ENCODE data around the gene SRRM4.
"Not testable (repeated sequence)": the region's sequence is repeated elsewhere in the genome, so short reads cannot be mapped to it uniquely, and the experiment has no call there.

The SRRM4 gene

GRCh38 chr12:119071638-119072231 is 90.4 kb downstream of the SRRM4 start:
- no peak for DNase-seq

DNA sequence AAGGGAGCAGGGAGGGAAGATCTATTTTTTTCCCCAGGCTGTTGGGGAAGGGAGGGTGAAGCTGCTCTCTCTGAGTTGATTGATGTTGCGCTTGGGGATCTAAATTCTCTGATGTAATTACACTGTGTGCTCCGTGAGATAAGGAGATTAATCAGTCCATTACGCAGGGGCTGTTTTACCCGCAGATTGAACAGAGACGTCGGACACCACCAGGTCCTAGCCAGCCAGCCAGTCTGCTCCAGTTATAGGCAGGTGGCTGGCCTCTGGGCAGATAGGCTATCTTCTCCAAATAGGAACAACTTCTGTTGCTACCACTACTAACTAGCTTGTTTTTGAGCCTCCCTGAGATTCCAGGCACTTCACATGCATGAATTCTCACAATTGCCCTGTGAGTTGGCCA is 91.1 kb downstream of the SRRM4 start:
- DNase-seq = no peak

DNA sequence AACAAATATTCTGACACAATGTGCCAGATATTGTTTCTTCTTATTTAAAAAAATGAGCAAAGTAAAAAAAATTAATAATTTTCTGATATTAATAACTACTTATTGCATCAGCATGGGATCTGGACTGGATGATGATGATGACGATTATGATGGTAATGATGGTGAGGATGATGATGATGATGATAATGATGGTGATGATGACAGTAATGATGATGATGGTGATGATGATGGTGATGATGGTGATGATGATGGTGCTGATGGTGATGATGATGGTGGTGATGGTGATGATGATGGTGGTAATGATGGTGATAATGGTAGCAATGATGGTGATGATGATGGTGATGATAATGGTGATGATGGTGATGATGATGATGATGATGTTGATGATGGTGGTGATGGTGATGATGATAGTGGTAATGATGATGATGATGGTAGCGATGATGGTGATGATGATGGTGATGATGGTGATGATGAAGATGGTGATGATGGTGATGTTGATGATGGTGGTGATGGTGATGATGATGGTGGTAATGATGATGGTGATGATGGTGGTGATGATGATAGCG is 94.0 kb downstream of the SRRM4 start:
- no peak for DNase-seq

- no peak for DNase-seq
Observed at GRCh38 chr12:119075918-119076317, 94.6 kb downstream of the SRRM4 start.

GRCh38 chr12:119079530-119079929 is 98.2 kb downstream of the SRRM4 start:
- no peak for DNase-seq

DNA sequence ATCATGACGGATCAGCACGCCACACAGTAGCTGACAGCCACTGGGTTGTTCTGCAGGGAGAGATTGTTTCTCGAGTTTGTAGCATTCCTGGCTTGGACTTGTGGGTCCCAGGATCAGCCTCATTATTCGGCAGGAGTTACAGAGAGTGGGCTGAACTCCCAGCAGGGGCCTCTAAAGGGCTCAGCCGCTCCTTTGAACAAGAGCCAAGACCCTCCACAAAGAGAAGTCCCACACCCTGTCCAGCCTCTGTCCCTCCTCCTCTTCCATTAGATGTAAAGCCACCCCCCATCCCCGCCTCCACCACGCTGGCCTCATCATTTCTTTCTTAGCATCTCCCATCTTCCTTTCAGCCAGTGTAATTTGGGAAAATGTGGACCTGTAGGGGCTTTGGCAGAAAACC is 100.7 kb downstream of the SRRM4 start:
- no peak for DNase-seq

DNA sequence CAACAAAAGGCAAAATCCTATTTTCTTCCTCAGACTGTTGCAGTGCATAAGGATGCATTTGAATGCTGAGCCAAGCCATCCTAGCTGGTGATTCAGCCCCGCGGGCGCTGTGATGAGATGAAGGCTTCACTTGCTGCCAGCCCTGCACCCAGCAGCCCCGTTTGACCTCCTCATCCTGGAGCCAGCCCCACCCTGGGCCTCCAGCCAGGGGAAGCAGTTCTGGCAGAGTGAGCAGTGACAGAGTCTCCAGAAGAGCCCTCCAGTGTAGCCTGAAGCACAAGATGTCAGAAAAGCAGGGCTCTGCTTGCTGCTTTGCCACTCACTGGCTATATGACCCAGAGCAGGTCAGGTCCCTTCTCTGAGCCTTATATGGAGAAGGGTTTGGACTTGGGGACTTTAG is 101.2 kb downstream of the SRRM4 start:
- no peak for DNase-seq

GRCh38 chr12:119088685-119089379 is 107.5 kb downstream of the SRRM4 start:
- no peak for DNase-seq

- no peak for DNase-seq
Observed at GRCh38 chr12:119089380-119090013, 108.2 kb downstream of the SRRM4 start.

- DNase-seq = no peak
Observed at GRCh38 chr12:119090276-119090675, 108.9 kb downstream of the SRRM4 start.

DNA sequence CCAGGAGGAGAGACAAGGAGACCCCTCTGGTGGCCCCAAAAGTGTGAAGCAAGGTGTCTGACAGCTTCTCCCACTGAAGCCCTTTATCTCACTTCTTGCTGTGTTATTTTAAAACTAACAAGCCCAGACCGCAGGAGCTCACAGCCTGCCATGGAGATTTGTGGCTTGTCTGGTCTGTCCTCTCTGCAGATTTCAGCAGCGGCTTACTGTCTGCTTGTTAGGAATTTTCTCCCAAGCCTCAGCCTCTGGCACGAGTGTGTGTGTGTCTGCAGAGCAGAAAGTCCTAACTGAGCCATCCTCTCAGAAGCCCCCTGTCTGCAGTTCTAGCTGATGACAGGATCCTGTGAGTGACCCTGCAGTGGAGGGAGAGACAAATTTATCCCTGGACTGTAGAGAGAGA is 109.5 kb downstream of the SRRM4 start:
- no peak for DNase-seq

DNA sequence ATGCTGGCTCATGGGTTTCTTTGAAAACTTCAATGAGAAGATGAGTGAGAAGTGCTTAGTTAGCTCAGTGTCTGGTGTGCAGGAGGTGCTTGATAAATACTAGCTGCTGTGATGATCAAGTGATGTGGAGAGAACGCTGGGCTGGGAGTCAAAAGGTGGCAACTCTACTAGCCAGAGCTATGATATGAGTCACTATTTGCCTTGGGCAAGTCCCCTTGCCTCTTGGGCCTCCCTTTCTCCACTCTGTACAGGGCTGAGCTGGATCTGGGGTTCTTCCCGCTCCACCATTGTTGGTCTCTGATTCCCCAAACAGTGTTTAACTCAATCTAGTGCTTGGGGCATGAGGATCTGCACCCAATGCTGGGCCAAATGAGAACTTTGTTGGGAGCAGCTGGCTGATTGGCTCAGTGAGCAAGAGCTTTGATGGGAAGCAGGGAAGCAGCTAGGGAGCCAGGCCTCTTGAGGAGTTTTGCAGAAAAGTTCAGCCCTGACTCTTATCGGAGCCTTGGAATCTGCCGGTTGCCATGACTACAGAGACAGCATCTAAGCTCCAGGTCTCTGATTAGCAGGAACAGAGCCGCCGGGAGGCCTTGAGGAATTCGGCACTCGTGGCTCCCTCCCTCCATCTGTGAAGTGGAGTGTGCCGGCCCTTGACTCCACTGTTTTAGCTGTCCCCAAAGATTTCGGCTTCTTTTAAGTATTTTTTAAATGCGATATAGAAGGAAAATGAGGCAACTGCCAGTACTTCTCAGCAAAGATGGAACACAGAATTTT is 115.3 kb downstream of the SRRM4 start:
- no peak for DNase-seq

GRCh38 chr12:119100933-119101332 is 119.6 kb downstream of the SRRM4 start:
- no peak for DNase-seq

DNA sequence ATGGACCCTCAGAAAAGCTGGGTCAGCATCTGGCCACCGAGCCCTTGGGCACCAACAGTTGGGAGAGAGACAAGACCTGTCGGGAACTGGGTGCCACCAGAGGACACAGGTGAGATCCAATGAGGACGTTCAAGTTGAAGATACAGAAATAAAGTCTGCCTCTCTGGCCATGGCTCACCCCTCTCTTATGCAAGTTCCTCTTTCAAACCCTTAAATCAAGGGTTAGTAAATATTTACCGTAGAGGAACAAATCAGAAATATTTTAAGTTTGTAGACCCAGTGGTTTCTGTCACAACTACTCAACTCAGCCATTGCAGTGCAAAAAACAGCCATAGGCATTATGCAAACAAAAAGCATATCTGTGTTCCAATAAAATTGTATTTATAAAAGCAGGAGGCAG is 120.9 kb downstream of the SRRM4 start:
- no peak for DNase-seq

DNA sequence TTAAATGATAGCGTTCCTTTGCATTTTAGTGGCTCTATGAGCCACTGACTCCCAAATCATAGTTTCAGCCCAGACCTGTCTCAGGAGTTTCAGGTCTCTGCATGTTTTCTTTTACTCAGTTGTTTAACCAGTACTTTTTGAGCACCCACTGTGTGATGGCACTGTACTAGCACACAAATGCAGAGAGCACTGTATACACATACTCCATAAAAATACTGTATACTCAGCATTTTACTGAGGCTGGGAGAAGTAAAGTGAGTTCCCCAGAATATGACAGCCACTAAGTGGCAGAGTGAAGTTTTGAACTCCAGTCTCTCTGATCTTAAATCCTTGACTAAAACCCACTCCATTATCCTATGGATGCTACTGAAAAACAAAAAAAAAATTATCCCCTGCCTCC is 121.4 kb downstream of the SRRM4 start:
- no peak for DNase-seq

GRCh38 chr12:119104969-119105368 is 123.6 kb downstream of the SRRM4 start:
- not testable (repeated sequence) for DNase-seq

GRCh38 chr12:119113496-119113986 is 132.2 kb downstream of the SRRM4 start:
- no peak for DNase-seq

DNA sequence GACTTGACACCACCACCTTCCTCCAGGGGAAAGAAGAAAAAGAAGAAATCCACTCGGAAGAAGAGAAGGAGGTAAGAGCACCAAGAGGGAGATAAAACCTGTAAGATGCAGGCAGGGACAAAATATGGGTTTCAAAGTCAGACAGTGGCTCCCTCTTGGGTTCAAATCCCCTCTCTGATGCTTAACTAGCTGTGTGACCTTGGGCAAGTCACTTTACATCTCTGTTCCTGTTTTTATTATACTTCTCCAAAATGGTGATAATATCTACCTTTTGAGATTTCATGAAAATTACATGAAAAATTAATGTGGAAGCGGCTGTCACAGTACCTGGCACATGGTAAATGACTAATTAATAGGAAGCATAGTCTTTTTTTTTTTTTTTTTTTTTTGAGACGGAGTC is 133.0 kb downstream of the SRRM4 start:
- no peak for DNase-seq

DNA sequence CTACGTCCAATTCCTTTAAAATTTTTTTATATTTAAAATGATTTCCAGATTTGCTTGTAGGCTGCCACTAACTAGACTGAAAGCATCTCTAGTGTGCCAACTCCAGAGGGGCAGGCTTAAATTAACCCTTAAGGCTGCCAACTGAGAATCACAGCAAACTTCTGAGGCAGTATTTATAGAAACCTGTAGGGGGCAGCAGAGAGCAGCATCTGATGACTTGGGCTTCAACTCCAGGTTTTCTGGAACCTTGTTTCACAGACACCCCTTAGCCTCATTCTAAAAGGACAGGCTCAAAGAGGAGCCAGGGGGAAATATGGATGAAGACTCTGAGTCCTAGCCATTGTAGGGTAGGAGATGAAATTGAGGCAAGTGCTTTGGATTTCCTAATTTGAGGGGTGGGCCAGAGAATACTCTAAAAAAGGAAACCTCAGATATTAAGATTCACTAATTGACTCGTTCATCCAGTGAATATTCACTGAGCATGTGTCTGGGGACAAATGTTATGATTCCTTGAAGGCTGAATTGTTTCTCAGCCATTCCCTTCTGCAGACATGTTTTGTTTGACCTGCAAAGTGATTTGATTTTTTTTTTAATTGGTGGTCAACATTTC is 134.1 kb downstream of the SRRM4 start:
- DNase-seq = peak; percentile 56

- DNase-seq = no peak
Observed at GRCh38 chr12:119117936-119118335, 136.6 kb downstream of the SRRM4 start.

GRCh38 chr12:119118625-119119024 is 137.3 kb downstream of the SRRM4 start:
- no peak for DNase-seq

DNA sequence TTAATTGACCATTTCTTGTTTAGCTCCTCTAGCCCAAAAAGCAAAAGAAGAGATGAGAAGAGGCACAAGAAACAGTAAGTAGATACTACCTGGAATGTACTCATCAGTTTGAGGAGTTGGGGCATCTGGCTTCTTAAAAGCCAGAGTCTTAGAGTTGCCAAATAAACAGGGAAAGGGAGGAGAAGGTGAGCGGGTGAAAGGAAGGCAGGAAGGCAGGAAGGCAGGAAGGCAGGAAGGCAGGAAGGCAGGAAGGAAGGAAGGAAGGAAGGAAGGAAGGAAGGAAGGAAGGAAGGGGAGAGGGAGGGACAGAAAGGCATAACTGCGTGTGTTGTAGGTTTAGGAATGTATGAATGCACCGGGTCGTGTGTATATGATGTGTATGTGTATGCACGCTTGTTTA is 140.7 kb downstream of the SRRM4 start:
- no peak for DNase-seq

GRCh38 chr12:119122751-119123150 is 141.4 kb downstream of the SRRM4 start:
- DNase-seq = no peak
